HepG2 (cell line): ENCODE data around the gene ZNF284. TPM values are rescaled to one million over a fixed set of nuclear protein-coding genes. Genes with fewer than 3 reads are reported as not detected.
A peak's percentile ranks its signal among the peaks of the same experiment; 100 is the strongest.

Source experiments
- BORCS8-MEF2B ChIP-seq: sonication (generic); formaldehyde crosslinking; IDR thresholded peaks from 2 replicates; pipeline ENCODE4 v1.8.0; 2022; ENCODE audit warnings: mild to moderate bottlenecking, missing genetic modification reagents
- DNMT3B ChIP-seq: conservative IDR thresholded peaks from 2 replicates; pipeline ENCODE4 v1.6.1; 2016; ENCODE audit warnings: missing biosample characterization, control low read depth
- FOXO4 ChIP-seq: sonication (generic); formaldehyde crosslinking; conservative IDR thresholded peaks from 2 replicates; pipeline ENCODE4 v1.8.1; 2023; ENCODE audit warnings: missing genetic modification reagents
- FUBP1 ChIP-seq: sonication (generic); formaldehyde crosslinking; IDR thresholded peaks from 2 replicates; pipeline ENCODE4 v1.5.1; 2020; ENCODE audit warnings: missing genetic modification reagents, mild to moderate bottlenecking, borderline replicate concordance
- GATAD2A ChIP-seq: IDR thresholded peaks from 2 replicates; pipeline ENCODE4 v1.6.1; 2016
- HMG20B ChIP-seq: conservative IDR thresholded peaks from 2 replicates; pipeline ENCODE4 v1.6.1; 2016; ENCODE audit warnings: missing genetic modification reagents, missing compliant biosample characterization
- HMGXB4 ChIP-seq, 2 experiments: sonication (generic) in 1 of 2; formaldehyde crosslinking in 1 of 2; IDR thresholded peaks; 2 replicates each; pipeline versions ENCODE4 v1.4.0 to v1.6.1; 2018 to 2020; ENCODE audit warnings: missing genetic modification reagents in 2 of 2, borderline replicate concordance in 1 of 2, low read depth in 1 of 2, mild to moderate bottlenecking in 1 of 2, missing biosample characterization in 1 of 2
- MXD1 ChIP-seq: sonication (generic); formaldehyde crosslinking; IDR thresholded peaks from 2 replicates; pipeline ENCODE4 v1.4.0; 2020; ENCODE audit warnings: mild to moderate bottlenecking, missing genetic modification reagents
- ZBTB1 ChIP-seq: sonication (generic); formaldehyde crosslinking; IDR thresholded peaks from 2 replicates; pipeline ENCODE4 v1.4.0; 2020; ENCODE audit warnings: missing genetic modification reagents, borderline replicate concordance
- ZBTB20 ChIP-seq: sonication (generic); formaldehyde crosslinking; IDR thresholded peaks from 2 replicates; pipeline ENCODE4 v1.8.1; 2023; ENCODE audit warnings: missing genetic modification reagents, low read depth, mild to moderate bottlenecking, borderline replicate concordance
- ZEB1 ChIP-seq: IDR thresholded peaks from 2 replicates; pipeline ENCODE4 v1.6.1; 2012; ENCODE audit warnings: mild to moderate bottlenecking, low read depth, inconsistent platforms; ENCODE audit not compliant: insufficient replicate concordance
- ZFX ChIP-seq: sonication (generic); formaldehyde crosslinking; IDR thresholded peaks from 2 replicates; pipeline ENCODE4 v1.4.0; 2020; ENCODE audit warnings: mild to moderate bottlenecking, low read depth, missing genetic modification reagents, moderate library complexity
- ZNF10 ChIP-seq: sonication (generic); formaldehyde crosslinking; IDR thresholded peaks from 2 replicates; pipeline ENCODE4 v1.4.0; 2020; ENCODE audit warnings: mild to moderate bottlenecking, low read depth, missing genetic modification reagents, borderline replicate concordance
- ZNF446 ChIP-seq: sonication (generic); formaldehyde crosslinking; IDR thresholded peaks from 2 replicates; pipeline ENCODE4 v1.5.0; 2020; ENCODE audit warnings: mild to moderate bottlenecking, missing genetic modification reagents
- ZNF564 ChIP-seq: sonication (generic); formaldehyde crosslinking; IDR thresholded peaks from 2 replicates; pipeline ENCODE4 v1.8.1; 2023; ENCODE audit warnings: mild to moderate bottlenecking, missing genetic modification reagents
- ZNF576 ChIP-seq: sonication (generic); formaldehyde crosslinking; IDR thresholded peaks from 2 replicates; pipeline ENCODE4 v1.4.0; 2020; ENCODE audit warnings: mild to moderate bottlenecking, missing genetic modification reagents
- ZNF629 ChIP-seq: sonication (generic); formaldehyde crosslinking; conservative IDR thresholded peaks from 2 replicates; pipeline ENCODE4 v1.5.0; 2020; ENCODE audit warnings: missing genetic modification reagents
- ZXDC ChIP-seq: sonication (generic); formaldehyde crosslinking; IDR thresholded peaks from 2 replicates; pipeline ENCODE4 v1.5.0; 2020; ENCODE audit warnings: mild to moderate bottlenecking, missing genetic modification reagents
- polyA plus RNA-seq, 8 experiments: library from polyadenylated mRNA; depleted of rRNA in 3 of 8; stranded (reverse) in 7 of 8; unstranded in 1 of 8; fragments of >200 nt; fragmentation: Illumina TruSeq in 4 of 8; extraction: Trizol in 4 of 8; gene quantifications; 2 replicates each; pipeline versions ENCODE4 v1.2.1 to v1.2.3, GENCODE V29; 2011 to 2016; ENCODE audit warnings: low read depth in 4 of 8, missing spikeins in 1 of 8, mixed read lengths in 1 of 8; ENCODE audit not compliant: insufficient read depth in 1 of 8
- total RNA-seq, 5 experiments: library from RNA; depleted of rRNA; stranded (reverse); fragments of >200 nt; fragmentation: Illumina TruSeq; extraction: Trizol; gene quantifications; 2 replicates each; pipeline ENCODE4 v1.2.3, GENCODE V29; 2016; ENCODE audit warnings: low read depth in 1 of 5

ZNF284 gene
- total and polyA plus RNA-seq, 2 of the 13 experiments (the other 11 are each of a cell fraction or from before 2014, with no cell fraction given) = 1.2 to 2.3 TPM

GRCh38 chr19:44071824-44072542 lies at the start of gene ZNF284 (continued):
- no peak for TF ChIP-seq FUBP1
- TF ChIP-seq ZBTB1 (CRISPR knock-in tag) = no peak
- peak; percentile 66; the same call in 1 of the 2 replicates for TF ChIP-seq BORCS8-MEF2B
- no peak; the same call in 1 of the 2 replicates for TF ChIP-seq ZNF446 (CRISPR knock-in tag)
- TF ChIP-seq ZFX = peak; percentile 63
- no peak for TF ChIP-seq DNMT3B (CRISPR knock-in tag)
- peak; percentile 33 to 73; a peak in 1 of 4 replicates for TF ChIP-seq HMGXB4 (CRISPR knock-in tag; IDR thresholded peaks at IDR 0.05; ENCODE audit: borderline replicate concordance in 1 of 2, low read depth in 1 of 2)
- TF ChIP-seq ZNF576 (CRISPR knock-in tag) = no peak
- TF ChIP-seq ZBTB20 (CRISPR knock-in tag) = no peak
- TF ChIP-seq ZEB1 = no peak
- peak; percentile 52; the same call in 1 of the 2 replicates for TF ChIP-seq GATAD2A (CRISPR knock-in tag)
- TF ChIP-seq ZNF629 (CRISPR knock-in tag) = no peak
- no peak for TF ChIP-seq ZXDC (CRISPR knock-in tag)
- TF ChIP-seq FOXO4 (CRISPR knock-in tag) = no peak
- no peak for TF ChIP-seq HMG20B
- TF ChIP-seq ZNF564 (CRISPR knock-in tag) = 0 out of 2 replicates have a peak, but pooled peaks have one; percentile 29
- TF ChIP-seq MXD1 (CRISPR knock-in tag) = no peak
- TF ChIP-seq ZNF10 (CRISPR knock-in tag) = no peak
